CD1c-positive myeloid dendritic cell (primary cell): Measurements from ENCODE around the gene KCNMB2.

Source experiments
- DNase-seq: peaks from one replicate; pipeline ENCODE4 v3.0.0-alpha.2; 2016; ENCODE audit errors: extremely low spot score

The KCNMB2 gene

GRCh38 chr3:178568911-178569310 is 32.7 kb downstream of the KCNMB2 start:
- no peak for DNase-seq

GRCh38 chr3:178569826-178570225 is 33.6 kb downstream of the KCNMB2 start:
- DNase-seq, result no peak

- DNase-seq, result no peak
Measured at GRCh38 chr3:178583963-178584575, 47.8 kb downstream of the KCNMB2 start.

- no peak for DNase-seq
Measured at GRCh38 chr3:178584722-178585380, 48.6 kb downstream of the KCNMB2 start.

- no peak for DNase-seq
Measured at GRCh38 chr3:178585454-178585853, 49.2 kb downstream of the KCNMB2 start.

GRCh38 chr3:178586076-178586475 is 49.8 kb downstream of the KCNMB2 start:
- DNase-seq, result no peak

- no peak for DNase-seq
Measured at GRCh38 chr3:178588628-178589027, 52.4 kb downstream of the KCNMB2 start.

GRCh38 chr3:178593786-178594185 is 57.5 kb downstream of the KCNMB2 start:
- no peak for DNase-seq

- no peak for DNase-seq
Measured at GRCh38 chr3:178597371-178597770, 61.1 kb downstream of the KCNMB2 start.

GRCh38 chr3:178602856-178603255 is 66.6 kb downstream of the KCNMB2 start:
- DNase-seq, result no peak

GRCh38 chr3:178603735-178604134 is 67.5 kb downstream of the KCNMB2 start:
- no peak for DNase-seq

GRCh38 chr3:178618197-178618596 is 82.0 kb downstream of the KCNMB2 start:
- DNase-seq, result no peak

- no peak for DNase-seq
Measured at GRCh38 chr3:178618896-178619295, 82.7 kb downstream of the KCNMB2 start.

- no peak for DNase-seq
Measured at GRCh38 chr3:178623666-178624255, 87.5 kb downstream of the KCNMB2 start.

- DNase-seq, result no peak
Measured at GRCh38 chr3:178624276-178624675, 88.0 kb downstream of the KCNMB2 start.

- no peak for DNase-seq
Measured at GRCh38 chr3:178625053-178625600, 88.9 kb downstream of the KCNMB2 start.

- DNase-seq, result no peak
Measured at GRCh38 chr3:178628037-178628436, 91.8 kb downstream of the KCNMB2 start.

GRCh38 chr3:178629430-178630178 is 93.4 kb downstream of the KCNMB2 start:
- no peak for DNase-seq

GRCh38 chr3:178631950-178632349 is 95.7 kb downstream of the KCNMB2 start:
- DNase-seq, result no peak

GRCh38 chr3:178634975-178635374 is 98.7 kb downstream of the KCNMB2 start:
- DNase-seq, result no peak

- DNase-seq, result no peak
Measured at GRCh38 chr3:178637802-178638201, 101.6 kb downstream of the KCNMB2 start.

- no peak for DNase-seq
Measured at GRCh38 chr3:178645503-178645902, 109.3 kb downstream of the KCNMB2 start.
